GM19035 (cell line): ENCODE measurements around the gene MUC5B.
"Not testable (repeated sequence)": the region's sequence is repeated elsewhere in the genome, so short reads cannot be mapped to it uniquely, and the experiment has no call there.

Experiments used
- ATAC-seq: cut with Tn5 transposase; IDR thresholded peaks from one replicate; pipeline ENCODE4 v1.9.1; 2021; ENCODE audit not compliant: unreplicated experiment

MUC5B gene

GRCh38 chr11:1202776-1203504 lies 19.9 kb upstream of the MUC5B start:
- no peak for ATAC-seq

- ATAC-seq: no peak
Observed at GRCh38 chr11:1203505-1204271, 19.2 kb upstream of the MUC5B start.

- no peak for ATAC-seq
Observed at GRCh38 chr11:1204381-1205101, 18.3 kb upstream of the MUC5B start.

GRCh38 chr11:1205121-1205986 lies 17.5 kb upstream of the MUC5B start:
- ATAC-seq: no peak

GRCh38 chr11:1205987-1206331 lies 16.9 kb upstream of the MUC5B start:
- ATAC-seq: no peak

GRCh38 chr11:1206391-1207271 lies 16.2 kb upstream of the MUC5B start:
- no peak for ATAC-seq

- no peak for ATAC-seq
Observed at GRCh38 chr11:1207401-1208143, 15.3 kb upstream of the MUC5B start.

GRCh38 chr11:1208144-1208393 lies 14.8 kb upstream of the MUC5B start:
- no peak for ATAC-seq

- ATAC-seq: no peak
Observed at GRCh38 chr11:1208394-1209261, 14.2 kb upstream of the MUC5B start.

- no peak for ATAC-seq
Observed at GRCh38 chr11:1209371-1210057, 13.4 kb upstream of the MUC5B start.

- no peak for ATAC-seq
Observed at GRCh38 chr11:1211838-1212237, 11.0 kb upstream of the MUC5B start.

- not testable (repeated sequence) for ATAC-seq
Observed at GRCh38 chr11:1215826-1216225, 7.0 kb upstream of the MUC5B start.

- no peak for ATAC-seq
Observed at GRCh38 chr11:1217151-1217550, 5.7 kb upstream of the MUC5B start.

- no peak for ATAC-seq
Observed at GRCh38 chr11:1218256-1218787, 4.5 kb upstream of the MUC5B start.

GRCh38 chr11:1218788-1219445 lies 3.9 kb upstream of the MUC5B start:
- ATAC-seq: no peak

GRCh38 chr11:1219446-1219833 lies 3.4 kb upstream of the MUC5B start:
- ATAC-seq: no peak
